KBM-7 (cell line): ENCODE measurements around the gene VPS50.

ENCODE experiments used
- DNase-seq: peaks from one replicate; pipeline ENCODE4 v3.0.0-alpha.2; 2015
- in situ Hi-C: fragments of 300-500 bp; cut with MboI; formaldehyde crosslinking; loops from 2 replicates; pipeline ENCODE4 v1.14.3; 2020; ENCODE audit warnings: low sequenced_read_pairs, low pct_unique_long_range_greater_than_20kb, mixed read lengths

The VPS50 gene

DNA sequence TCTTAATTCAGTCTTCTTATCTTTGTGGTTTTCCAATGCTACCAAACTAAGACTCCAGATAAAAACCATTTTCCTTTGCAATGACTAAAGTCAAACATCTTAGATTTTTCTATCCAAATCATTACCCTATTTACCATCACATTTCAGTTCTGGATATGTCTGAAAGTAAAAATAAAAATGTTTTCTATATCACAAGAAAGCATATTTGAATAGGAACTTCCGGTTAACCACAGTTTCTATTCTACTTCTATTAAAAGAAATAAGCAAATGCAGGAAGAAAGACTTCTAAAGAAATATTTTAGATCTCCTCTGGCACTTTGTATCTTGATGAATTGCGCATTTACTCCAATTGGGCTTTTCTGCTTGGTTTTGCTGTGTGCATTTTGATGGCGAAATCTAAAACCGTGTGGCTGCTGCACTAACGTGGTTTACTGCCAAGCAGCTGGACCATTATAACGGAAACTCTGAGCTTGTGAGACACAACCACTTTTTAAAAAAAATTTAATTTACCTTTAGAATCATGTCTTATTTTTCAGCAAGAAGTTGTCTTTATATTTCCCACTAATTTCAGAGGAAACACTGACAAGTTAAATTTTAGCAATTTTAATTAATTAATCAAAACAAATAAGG, 146.1 kb downstream of the VPS50 start:
- in situ Hi-C loops, result no loop called here
- no peak for DNase-seq

DNA sequence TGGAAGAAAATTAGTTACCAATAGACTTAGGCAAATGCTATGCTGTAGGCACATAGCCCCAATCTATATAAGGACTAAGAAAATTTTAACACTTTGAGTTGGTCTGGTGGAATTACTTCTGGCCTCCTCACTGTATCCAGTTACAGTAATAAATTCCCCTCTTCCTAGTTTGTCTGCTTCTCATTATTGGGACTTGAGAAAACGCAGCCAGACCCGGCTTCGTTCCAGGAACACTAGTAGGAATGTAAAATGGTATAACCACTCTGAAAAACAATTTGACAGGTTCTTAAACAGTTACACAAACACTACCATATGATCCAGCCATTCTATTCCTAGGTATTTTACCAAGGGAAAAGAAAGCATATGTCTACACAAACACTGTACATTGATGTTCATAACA, 150.2 kb downstream of the VPS50 start:
- in situ Hi-C loops, result no loop called here
- DNase-seq, result no peak

DNA sequence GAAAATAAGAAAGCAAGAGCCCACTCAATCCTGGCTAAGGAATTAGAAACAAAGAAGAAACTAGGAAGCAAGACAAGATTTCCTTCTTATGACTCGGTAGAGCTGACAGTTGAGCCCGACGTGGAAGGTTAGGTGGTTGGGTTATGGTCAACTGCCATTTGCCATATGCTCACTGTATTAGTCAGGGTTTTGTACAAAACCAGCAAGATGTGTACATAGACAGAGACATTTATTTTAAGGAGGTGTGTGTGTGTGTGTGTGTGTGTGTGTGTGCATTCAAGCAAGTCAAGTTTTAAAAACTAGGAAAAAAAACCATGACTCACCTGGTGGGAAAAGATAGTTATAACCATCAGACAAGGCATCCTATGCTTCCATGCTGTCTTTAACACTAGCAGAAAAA, 158.5 kb downstream of the VPS50 start:
- in situ Hi-C loops, result no loop called here
- no peak for DNase-seq

DNA sequence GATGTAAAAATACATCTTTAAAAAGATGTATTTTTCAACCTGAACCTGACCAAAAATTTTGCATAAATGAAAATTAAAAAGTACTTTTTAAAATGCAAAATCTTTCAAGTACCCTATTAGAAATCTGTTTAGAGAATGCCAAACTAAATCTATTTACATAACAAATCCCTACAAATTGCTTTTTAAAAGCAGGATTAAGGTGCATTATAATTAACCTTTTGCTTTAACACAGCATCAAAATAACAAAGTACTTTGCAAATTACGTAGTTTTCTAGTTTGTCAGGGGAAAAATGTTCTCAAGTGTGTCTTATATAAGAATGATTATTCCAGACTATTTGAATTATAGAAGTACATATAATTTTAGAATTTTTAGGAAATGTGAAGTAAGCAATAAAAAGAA, 160.8 kb downstream of the VPS50 start:
- DNase-seq, result no peak
- in situ Hi-C loops, result no loop called here

DNA sequence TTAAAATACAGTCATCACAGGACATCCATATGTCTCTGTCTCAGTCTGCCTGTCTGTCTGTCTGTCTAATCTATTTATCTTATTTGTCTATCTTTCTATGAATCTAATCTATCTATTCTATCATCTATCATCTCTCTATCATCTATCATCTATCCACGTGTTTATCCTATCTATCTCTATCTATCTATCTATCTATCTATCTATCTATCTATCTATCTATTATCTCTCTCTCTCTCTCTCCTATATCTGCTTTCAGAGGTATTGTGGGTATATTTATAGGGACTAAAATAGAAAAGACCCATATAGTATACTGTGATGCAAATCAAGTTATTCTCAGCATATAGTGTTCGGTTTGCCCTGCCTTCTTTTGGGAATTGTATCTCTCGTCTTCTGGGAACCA, 167.5 kb downstream of the VPS50 start:
- in situ Hi-C loops, result no loop called here
- no peak for DNase-seq

DNA sequence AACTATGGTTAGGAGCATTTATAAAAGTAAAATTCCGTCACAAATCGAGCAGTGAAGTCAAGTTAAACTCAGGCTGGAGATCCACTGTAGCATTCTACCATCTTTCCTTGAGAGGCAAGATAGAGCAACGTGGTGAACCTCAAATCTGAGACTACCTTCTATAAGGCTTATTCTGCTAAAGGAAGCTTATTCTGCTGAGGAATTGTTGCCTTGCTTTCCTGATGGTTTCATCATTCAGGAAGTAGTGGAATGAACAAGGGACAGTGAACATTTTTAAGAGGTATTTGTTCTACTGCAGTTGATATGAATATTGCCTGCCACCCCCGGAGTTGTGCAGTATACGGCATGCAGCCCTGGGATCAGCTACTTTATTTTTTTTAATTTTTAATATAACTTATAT, 170.8 kb downstream of the VPS50 start:
- in situ Hi-C loops, result no loop called here
- DNase-seq, result no peak

DNA sequence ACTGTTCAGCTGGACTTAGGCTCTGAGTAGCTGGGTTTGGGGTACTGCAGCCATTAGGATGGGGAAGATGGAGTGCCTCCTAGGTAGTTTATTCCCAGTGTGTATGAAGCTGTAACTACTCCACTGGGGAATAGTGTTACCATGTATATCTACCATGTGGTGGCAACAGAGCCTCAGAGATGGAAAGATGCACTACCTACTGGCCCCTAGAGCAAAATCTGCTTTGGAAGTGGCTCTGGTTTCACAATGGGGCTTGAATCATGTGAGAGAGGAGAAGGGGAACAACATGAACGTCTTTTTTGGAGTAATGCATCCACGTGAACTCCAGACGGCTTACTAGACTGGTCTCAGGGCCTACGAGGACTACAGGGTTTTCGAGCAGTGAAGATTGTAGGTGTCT, 175.1 kb downstream of the VPS50 start:
- in situ Hi-C loops, result no loop called here
- no peak for DNase-seq

DNA sequence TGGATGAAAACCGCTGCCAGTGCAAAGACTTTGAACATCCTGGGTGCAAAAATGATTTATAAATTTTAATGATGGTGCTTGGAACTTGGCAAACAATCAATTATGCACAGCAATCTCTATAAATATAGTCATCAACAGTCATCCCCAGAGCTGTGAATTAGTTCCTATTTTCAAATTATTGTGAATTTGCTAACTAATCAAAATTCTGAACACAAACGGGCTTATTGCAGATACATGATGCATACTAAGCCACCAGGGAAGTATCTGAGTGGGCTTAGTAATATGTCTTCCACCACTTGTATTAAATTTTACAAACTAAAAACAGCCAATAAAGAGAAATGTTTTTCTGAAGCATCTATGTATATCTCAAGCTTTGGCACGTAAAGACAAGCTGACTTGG, 177.2 kb downstream of the VPS50 start:
- DNase-seq, result no peak
- in situ Hi-C loops, result no loop called here
